Measurements from ENCODE around the gene MCM9. TPM values are rescaled to one million over a fixed set of nuclear protein-coding genes. Genes with fewer than 3 reads are reported as not detected.

MCM9 gene
- polyA plus RNA-seq, 2 of the 4 experiments (the other 2 are of a cell fraction) = 5.1 to 5.4 TPM

DNA sequence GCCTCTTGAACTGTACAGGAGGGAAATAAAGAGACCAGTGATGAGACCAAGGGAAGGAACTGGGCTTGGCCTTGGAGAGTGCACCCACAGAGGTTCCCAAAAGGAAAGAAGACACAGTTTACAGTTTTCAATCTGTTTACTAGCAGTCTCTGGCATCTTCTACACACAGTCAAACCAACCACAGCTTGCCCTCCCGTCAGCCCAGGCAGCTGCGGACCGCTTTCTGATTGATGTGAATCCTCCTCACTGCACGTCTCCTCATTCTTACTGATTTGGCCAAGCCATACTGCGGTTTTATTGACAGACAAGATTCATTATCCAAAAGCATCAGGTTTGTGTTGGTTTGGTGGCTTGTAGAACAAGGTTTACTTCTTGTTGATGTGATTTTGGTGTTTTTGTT is 145.5 kb downstream of the MCM9 start:
- no peak overlapping the region for H3K27ac ChIP-seq
- no peak for TF ChIP-seq MAZ (IDR thresholded peaks at IDR 0.05; ENCODE audit: borderline replicate concordance, low read depth, low read length)
- TF ChIP-seq FOSB (CRISPR knock-in tag; IDR thresholded peaks at IDR 0.05) = no peak
- no peak for TF ChIP-seq SMC3 (IDR thresholded peaks at IDR 0.05)
- no peak for TF ChIP-seq EHMT2 (IDR thresholded peaks at IDR 0.05; ENCODE audit: low read depth)
- TF ChIP-seq, protein P1, sequence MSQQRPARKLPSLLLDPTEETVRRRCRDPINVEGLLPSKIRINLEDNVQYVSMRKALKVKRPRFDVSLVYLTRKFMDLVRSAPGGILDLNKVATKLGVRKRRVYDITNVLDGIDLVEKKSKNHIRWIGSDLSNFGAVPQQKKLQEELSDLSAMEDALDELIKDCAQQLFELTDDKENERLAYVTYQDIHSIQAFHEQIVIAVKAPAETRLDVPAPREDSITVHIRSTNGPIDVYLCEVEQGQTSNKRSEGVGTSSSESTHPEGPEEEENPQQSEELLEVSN (IDR thresholded peaks at IDR 0.05; ENCODE audit: borderline replicate concordance, low read depth) = no peak
- TF ChIP-seq BHLHE40 (IDR thresholded peaks at IDR 0.05; ENCODE audit: low read depth, low read length) = no peak
- TF ChIP-seq, protein P2, sequence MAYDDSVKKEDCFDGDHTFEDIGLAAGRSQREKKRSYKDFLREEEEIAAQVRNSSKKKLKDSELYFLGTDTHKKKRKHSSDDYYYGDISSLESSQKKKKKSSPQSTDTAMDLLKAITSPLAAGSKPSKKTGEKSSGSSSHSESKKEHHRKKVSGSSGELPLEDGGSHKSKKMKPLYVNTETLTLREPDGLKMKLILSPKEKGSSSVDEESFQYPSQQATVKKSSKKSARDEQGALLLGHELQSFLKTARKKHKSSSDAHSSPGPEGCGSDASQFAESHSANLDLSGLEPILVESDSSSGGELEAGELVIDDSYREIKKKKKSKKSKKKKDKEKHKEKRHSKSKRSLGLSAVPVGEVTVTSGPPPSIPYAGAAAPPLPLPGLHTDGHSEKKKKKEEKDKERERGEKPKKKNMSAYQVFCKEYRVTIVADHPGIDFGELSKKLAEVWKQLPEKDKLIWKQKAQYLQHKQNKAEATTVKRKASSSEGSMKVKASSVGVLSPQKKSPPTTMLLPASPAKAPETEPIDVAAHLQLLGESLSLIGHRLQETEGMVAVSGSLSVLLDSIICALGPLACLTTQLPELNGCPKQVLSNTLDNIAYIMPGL (CRISPR knock-in tag; IDR thresholded peaks at IDR 0.05; ENCODE audit: borderline replicate concordance) = no peak
- no peak for TF ChIP-seq POLR2AphosphoS2 (conservative IDR thresholded peaks at IDR 0.05; ENCODE audit: low read length)
- no peak for TF ChIP-seq KDM1A (IDR thresholded peaks at IDR 0.05; ENCODE audit: low read depth)
- TF ChIP-seq NFE2L2 (conservative IDR thresholded peaks at IDR 0.05; ENCODE audit: low read length) = no peak
- no peak for TF ChIP-seq MAFK (IDR thresholded peaks at IDR 0.05; ENCODE audit: partially characterized antibody)
- TF ChIP-seq, protein P3, sequence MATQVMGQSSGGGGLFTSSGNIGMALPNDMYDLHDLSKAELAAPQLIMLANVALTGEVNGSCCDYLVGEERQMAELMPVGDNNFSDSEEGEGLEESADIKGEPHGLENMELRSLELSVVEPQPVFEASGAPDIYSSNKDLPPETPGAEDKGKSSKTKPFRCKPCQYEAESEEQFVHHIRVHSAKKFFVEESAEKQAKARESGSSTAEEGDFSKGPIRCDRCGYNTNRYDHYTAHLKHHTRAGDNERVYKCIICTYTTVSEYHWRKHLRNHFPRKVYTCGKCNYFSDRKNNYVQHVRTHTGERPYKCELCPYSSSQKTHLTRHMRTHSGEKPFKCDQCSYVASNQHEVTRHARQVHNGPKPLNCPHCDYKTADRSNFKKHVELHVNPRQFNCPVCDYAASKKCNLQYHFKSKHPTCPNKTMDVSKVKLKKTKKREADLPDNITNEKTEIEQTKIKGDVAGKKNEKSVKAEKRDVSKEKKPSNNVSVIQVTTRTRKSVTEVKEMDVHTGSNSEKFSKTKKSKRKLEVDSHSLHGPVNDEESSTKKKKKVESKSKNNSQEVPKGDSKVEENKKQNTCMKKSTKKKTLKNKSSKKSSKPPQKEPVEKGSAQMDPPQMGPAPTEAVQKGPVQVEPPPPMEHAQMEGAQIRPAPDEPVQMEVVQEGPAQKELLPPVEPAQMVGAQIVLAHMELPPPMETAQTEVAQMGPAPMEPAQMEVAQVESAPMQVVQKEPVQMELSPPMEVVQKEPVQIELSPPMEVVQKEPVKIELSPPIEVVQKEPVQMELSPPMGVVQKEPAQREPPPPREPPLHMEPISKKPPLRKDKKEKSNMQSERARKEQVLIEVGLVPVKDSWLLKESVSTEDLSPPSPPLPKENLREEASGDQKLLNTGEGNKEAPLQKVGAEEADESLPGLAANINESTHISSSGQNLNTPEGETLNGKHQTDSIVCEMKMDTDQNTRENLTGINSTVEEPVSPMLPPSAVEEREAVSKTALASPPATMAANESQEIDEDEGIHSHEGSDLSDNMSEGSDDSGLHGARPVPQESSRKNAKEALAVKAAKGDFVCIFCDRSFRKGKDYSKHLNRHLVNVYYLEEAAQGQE (IDR thresholded peaks at IDR 0.05) = no peak
- no peak for TF ChIP-seq RAD21 (conservative IDR thresholded peaks at IDR 0.05 in 1 of 2, IDR thresholded peaks at IDR 0.05 in 1 of 2)
- no peak for TF ChIP-seq HOXB13 (CRISPR knock-in tag; IDR thresholded peaks at IDR 0.05; ENCODE audit: low read depth)
- no peak for TF ChIP-seq JUN (IDR thresholded peaks at IDR 0.05)
- no peak overlapping the region for H3K4me3 ChIP-seq
- no peaks in the 10 kb centered on the region for H3K9me3 ChIP-seq
- H3K4me1 ChIP-seq = peaks cover 3% of the 10 kb centered on the region; the same call in 2 of the 3 replicates
- ChIA-PET CTCF (no interaction called here), POLR2A (no interaction called here)
- no peak for ATAC-seq
- no peak overlapping the region for H3K4me2 ChIP-seq
- FAIRE-seq = no peak
- WGBS (ENCODE audit: missing lambda C conversion rate) = 87% methylated on average over 5 of the region's 5 CpGs
- DNase-seq (ENCODE audit: low read depth in 1 of 2, low spot score in 1 of 2) = no peak

DNA sequence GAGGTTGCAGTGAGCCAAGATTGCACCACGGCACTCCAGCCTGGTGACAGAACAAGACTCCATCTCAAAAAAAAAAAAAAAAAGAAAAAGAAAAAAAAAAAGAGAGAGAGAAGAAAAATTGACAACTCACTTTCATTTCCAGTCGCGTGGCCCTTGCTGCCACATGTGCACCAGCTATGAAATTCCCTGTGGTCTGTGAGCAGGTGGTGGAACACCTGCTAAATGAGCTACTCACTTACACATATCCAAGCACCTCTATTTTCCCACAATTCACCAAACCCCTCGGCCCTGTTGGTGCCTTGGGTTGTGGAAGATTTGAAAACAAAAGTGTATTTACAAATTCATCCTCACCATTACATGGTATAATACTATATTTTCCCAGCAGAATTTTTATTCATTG is 146.3 kb downstream of the MCM9 start:
- DNase-seq (ENCODE audit: low read depth in 1 of 2, low spot score in 1 of 2) = no peak

More for the DNA sequence above, 146.3 kb downstream of the MCM9 start:
- no peak for FAIRE-seq
- Histone ChIP-seq H3K4me1 (peaks cover 10% of the 10 kb centered on the region; the same call in 2 of the 3 replicates), H3K9me3 (no peaks in the 10 kb centered on the region), H3K4me2 (no peak overlapping the region), H3K4me3 (no peak overlapping the region), H3K27ac (no peak overlapping the region)
- ChIA-PET CTCF (interaction anchor here (1.9 to 3.4 kb wide), 2 partner anchors 10 to 12 kb away, joined by 5 to 14 read pairs; no protein-coding TSS in a partner anchor), POLR2A (no interaction called here)
- TF ChIP-seq CHD2 (IDR thresholded peaks at IDR 0.05; ENCODE audit: low read length, partially characterized antibody) (no peak), HOXB5 (CRISPR knock-in tag; IDR thresholded peaks at IDR 0.05) (no peak), NFE2L2 (conservative IDR thresholded peaks at IDR 0.05; ENCODE audit: low read length) (no peak), RFX5 (IDR thresholded peaks at IDR 0.05) (no peak), POLR2AphosphoS2 (conservative IDR thresholded peaks at IDR 0.05; ENCODE audit: low read length) (no peak), ZNF302 (CRISPR knock-in tag; IDR thresholded peaks at IDR 0.05) (no peak), MYC (IDR thresholded peaks at IDR 0.05; ENCODE audit: borderline replicate concordance, low read length) (no peak), SMC3 (IDR thresholded peaks at IDR 0.05) (no peak), CBX8 (IDR thresholded peaks at IDR 0.05) (no peak), NR3C1 (IDR thresholded peaks at IDR 0.05) (no peak), ESRRA (IDR thresholded peaks at IDR 0.05; ENCODE audit: borderline replicate concordance, low read length) (no peak), CEBPB (IDR thresholded peaks at IDR 0.05) (no peak), RARB (CRISPR knock-in tag; IDR thresholded peaks at IDR 0.05) (no peak)
- TF ChIP-seq, protein P2 (CRISPR knock-in tag; IDR thresholded peaks at IDR 0.05; ENCODE audit: borderline replicate concordance) = no peak
- TF ChIP-seq, protein P1 (IDR thresholded peaks at IDR 0.05; ENCODE audit: borderline replicate concordance, low read depth) = no peak
- no peak for ATAC-seq
- 66% methylated on average over 4 of the region's 4 CpGs for WGBS (ENCODE audit: missing lambda C conversion rate)

Measured in A549 (cell line).